Gastroesophageal sphincter (tissue), 4 donors: ENCODE data around the gene CUTA. TPM values are rescaled to one million over a fixed set of nuclear protein-coding genes. Genes with fewer than 3 reads are reported as not detected.

Source experiments
- ATAC-seq: fragments of 150-250 bp; one replicate; pipeline ENCODE4 v1.9.1; 2016; ENCODE audit warnings: mild to moderate bottlenecking, moderate library complexity
- H3K27ac ChIP-seq, 4 donors: fragments of 200-600 bp; sonication (generic) in 3 of 4; 1 replicate in 3 of 4; 2 replicates in 1 of 4; pipeline ENCODE4 v1.5.1; 2016 to 2019
- H3K27me3 ChIP-seq: fragments of 200-600 bp; sonication (generic); one replicate; pipeline ENCODE4 v1.5.1; 2019
- H3K36me3 ChIP-seq, 2 donors: fragments of 200-600 bp; sonication (generic); one replicate each; pipeline ENCODE4 v1.5.1; 2019; ENCODE audit warnings: control low read depth in 1 of 2
- H3K4me1 ChIP-seq, 3 donors: fragments of 200-600 bp; sonication (generic); 1 replicate in 2 of 3; 2 replicates in 1 of 3; pipeline ENCODE4 v1.5.1; 2016 to 2019; ENCODE audit warnings: control low read depth in 2 of 3
- H3K4me3 ChIP-seq, 2 donors: fragments of 200-600 bp; sonication (generic); one replicate each; pipeline ENCODE4 v1.5.1; 2019; ENCODE audit warnings: mild to moderate bottlenecking in 1 of 2, moderate library complexity in 1 of 2
- H3K9me3 ChIP-seq, 3 donors: fragments of 200-600 bp; sonication (generic); one replicate each; pipeline ENCODE4 v1.5.1; 2017 to 2019; ENCODE audit warnings: control low read depth in 2 of 3
- EP300 ChIP-seq: sonication (generic); formaldehyde crosslinking; IDR thresholded peaks from one replicate; pipeline ENCODE4 v1.6.1; 2017; ENCODE audit warnings: antibody characterized with exemption, mild to moderate bottlenecking
- POLR2A ChIP-seq, 2 donors: fragments of 450-650 bp; IDR thresholded peaks; one replicate each; pipeline ENCODE4 v1.6.1; 2017; ENCODE audit warnings: antibody characterized with exemption in 2 of 2, mild to moderate bottlenecking in 2 of 2, moderate library complexity in 1 of 2
- POLR2AphosphoS5 ChIP-seq: sonication (generic); formaldehyde crosslinking; IDR thresholded peaks from one replicate; pipeline ENCODE4 v1.6.1; 2017; ENCODE audit warnings: antibody characterized with exemption
- WGBS, 2 donors: methylation state at CpG; one replicate each; pipeline ENCODE4 v1.1.5; 2018; ENCODE audit warnings: low coverage in 1 of 2; 5-methylcytosine and 5-hydroxymethylcytosine counted together
- total RNA-seq, 4 donors: library from RNA; depleted of rRNA; stranded (reverse); fragments of >200 nt; gene quantifications; one replicate each; pipeline ENCODE4 v1.1.0, GENCODE V29; 2016
- TF ChIP-seq, protein P1 (sequence below), 4 experiments: fragments of 200-600 bp in 2 of 4; fragments of 450-650 bp in 2 of 4; sonication (generic) in 1 of 4; IDR thresholded peaks; one replicate each; pipeline ENCODE4 v1.5.1; 2017 to 2019; ENCODE audit warnings: antibody characterized with exemption in 4 of 4, mild to moderate bottlenecking in 2 of 4, moderate library complexity in 2 of 4

The CUTA gene
- total RNA-seq, 4 donors from 2014 or later, result 90.2 to 144 (median 124) TPM

- 80% methylated on average over 1 of the region's 9 CpGs; no CpG with 5 or more reads in 1 of the 2 donors for WGBS, 2 donors
Observed at GRCh38 chr6:33441457-33441856, 23.6 kb upstream of the CUTA start.

GRCh38 chr6:33440649-33441309 lies 22.9 kb upstream of the CUTA start:
- no peak for ATAC-seq
- H3K4me1 ChIP-seq, result no peaks in the 10 kb centered on the region
- no peak overlapping the region for H3K27ac ChIP-seq
- no peaks in the 10 kb centered on the region for H3K27me3 ChIP-seq
- WGBS, 2 donors, result 67 to 75% methylated on average over 1 to 5 of the region's 19 CpGs
- no peaks in the 10 kb centered on the region for H3K9me3 ChIP-seq
- H3K4me3 ChIP-seq, result no peak overlapping the region
- TF ChIP-seq EP300 (no peak), POLR2A (IDR thresholded peaks at IDR 0.05) (no peak), POLR2AphosphoS5 (no peak)
- TF ChIP-seq, protein P1, sequence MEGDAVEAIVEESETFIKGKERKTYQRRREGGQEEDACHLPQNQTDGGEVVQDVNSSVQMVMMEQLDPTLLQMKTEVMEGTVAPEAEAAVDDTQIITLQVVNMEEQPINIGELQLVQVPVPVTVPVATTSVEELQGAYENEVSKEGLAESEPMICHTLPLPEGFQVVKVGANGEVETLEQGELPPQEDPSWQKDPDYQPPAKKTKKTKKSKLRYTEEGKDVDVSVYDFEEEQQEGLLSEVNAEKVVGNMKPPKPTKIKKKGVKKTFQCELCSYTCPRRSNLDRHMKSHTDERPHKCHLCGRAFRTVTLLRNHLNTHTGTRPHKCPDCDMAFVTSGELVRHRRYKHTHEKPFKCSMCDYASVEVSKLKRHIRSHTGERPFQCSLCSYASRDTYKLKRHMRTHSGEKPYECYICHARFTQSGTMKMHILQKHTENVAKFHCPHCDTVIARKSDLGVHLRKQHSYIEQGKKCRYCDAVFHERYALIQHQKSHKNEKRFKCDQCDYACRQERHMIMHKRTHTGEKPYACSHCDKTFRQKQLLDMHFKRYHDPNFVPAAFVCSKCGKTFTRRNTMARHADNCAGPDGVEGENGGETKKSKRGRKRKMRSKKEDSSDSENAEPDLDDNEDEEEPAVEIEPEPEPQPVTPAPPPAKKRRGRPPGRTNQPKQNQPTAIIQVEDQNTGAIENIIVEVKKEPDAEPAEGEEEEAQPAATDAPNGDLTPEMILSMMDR (IDR thresholded peaks at IDR 0.05), result no peak
- H3K36me3 ChIP-seq, result peaks cover 0 to 96% of the 10 kb centered on the region in 2 donors

More at GRCh38 chr6:33441457-33441856, 23.6 kb upstream of the CUTA start:
- no peaks in the 10 kb centered on the region for H3K27me3 ChIP-seq
- H3K36me3 ChIP-seq, result peaks cover 0 to 96% of the 10 kb centered on the region in 2 donors
- TF ChIP-seq, protein P1 (IDR thresholded peaks at IDR 0.05), result no peak
- TF ChIP-seq EP300 (no peak), POLR2AphosphoS5 (no peak), POLR2A (IDR thresholded peaks at IDR 0.05) (no peak)
- no peaks in the 10 kb centered on the region for H3K4me1 ChIP-seq
- no peaks in the 10 kb centered on the region for H3K9me3 ChIP-seq
- no peak overlapping the region for H3K4me3 ChIP-seq
- no peak for ATAC-seq
- no peak overlapping the region for H3K27ac ChIP-seq

DNA sequence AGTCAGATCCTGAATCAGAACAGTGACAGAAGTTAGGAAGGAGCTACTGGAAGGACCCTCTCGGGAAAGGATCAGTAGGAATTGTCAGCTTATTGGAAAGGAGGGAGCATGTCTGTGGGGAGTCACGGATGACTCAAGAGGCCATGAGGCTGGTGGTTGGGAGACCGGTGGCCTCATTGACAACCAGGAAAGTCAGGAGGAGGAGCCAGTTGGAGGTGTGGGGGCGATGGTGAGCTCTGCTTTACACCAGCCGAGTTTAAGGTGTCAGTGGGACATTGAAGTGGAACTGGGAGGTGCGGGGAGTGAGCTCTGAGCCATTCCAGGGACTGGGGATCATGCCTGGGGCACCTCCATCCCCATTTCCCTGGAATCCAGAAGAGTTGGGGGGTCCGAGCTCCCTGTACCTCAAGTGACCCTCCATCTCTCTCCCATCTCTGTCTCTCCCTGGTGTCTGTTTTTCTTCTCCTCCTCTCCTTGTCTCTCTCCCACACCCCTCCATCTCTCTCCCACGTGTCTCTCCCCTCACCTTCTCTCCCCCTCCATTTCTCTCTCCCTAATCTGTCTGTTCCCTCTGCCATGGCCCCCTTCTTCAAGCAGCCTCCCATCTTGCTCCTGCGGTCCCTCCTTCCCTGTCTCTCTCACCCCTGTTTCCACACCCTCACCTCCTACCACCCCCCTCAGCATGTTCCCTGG lies 22.2 kb upstream of the CUTA start:
- peaks cover 0 to 100% of the 10 kb centered on the region in 2 donors for H3K36me3 ChIP-seq
- no peaks in the 10 kb centered on the region for H3K4me1 ChIP-seq
- WGBS, 2 donors, result 64 to 71% methylated on average over 4 to 9 of the region's 9 CpGs
- no peak for ATAC-seq
- no peaks in the 10 kb centered on the region for H3K27me3 ChIP-seq
- no peaks in the 10 kb centered on the region for H3K9me3 ChIP-seq
- H3K4me3 ChIP-seq, result no peak overlapping the region
- no peak overlapping the region for H3K27ac ChIP-seq
- TF ChIP-seq, protein P1 (IDR thresholded peaks at IDR 0.05), result no peak
- no peak for TF ChIP-seq EP300

GRCh38 chr6:33438978-33439594 lies 21.2 kb upstream of the CUTA start:
- TF ChIP-seq POLR2AphosphoS5 (no peak), EP300 (no peak), POLR2A (IDR thresholded peaks at IDR 0.05) (no peak)
- TF ChIP-seq, protein P1 (IDR thresholded peaks at IDR 0.05), result no peak
- H3K9me3 ChIP-seq, result no peaks in the 10 kb centered on the region
- peaks cover 0 to 5% (median 0%) of the 10 kb centered on the region in 3 donors for H3K4me1 ChIP-seq
- H3K4me3 ChIP-seq, result no peak overlapping the region
- H3K36me3 ChIP-seq, result peaks cover 0 to 92% of the 10 kb centered on the region in 2 donors
- no peak overlapping the region for H3K27ac ChIP-seq
- ATAC-seq, result no peak
- 83 to 100% methylated on average over 1 of the region's 3 CpGs for WGBS, 2 donors
- no peaks in the 10 kb centered on the region for H3K27me3 ChIP-seq
